GM12801 (cell line): ENCODE data around the gene APC.

Experiments used
- CTCF ChIP-seq: IDR thresholded peaks from one replicate; pipeline ENCODE4 v1.5.1; 2011; ENCODE audit warnings: control low read depth; ENCODE audit not compliant: insufficient read length; ENCODE audit errors: extremely low read depth

The APC gene

GRCh38 chr5:112857866-112858265, 120.2 kb downstream of the APC start:
- TF ChIP-seq CTCF: no peak

- TF ChIP-seq CTCF: no peak
Measured at GRCh38 chr5:112860929-112861637, 123.4 kb downstream of the APC start, which contains the start of gene SRP19. Gene SRP19 (plus strand): TSS chr5:112861287. CDS start chr5:112861377, 90 bp downstream.

GRCh38 chr5:112861638-112861985, 123.9 kb downstream of the APC start:
- no peak for TF ChIP-seq CTCF

GRCh38 chr5:112862085-112862484, 124.4 kb downstream of the APC start:
- no peak for TF ChIP-seq CTCF

- TF ChIP-seq CTCF: no peak
Measured at GRCh38 chr5:112863549-112863948, 125.9 kb downstream of the APC start.

- no peak for TF ChIP-seq CTCF
Measured at GRCh38 chr5:112865128-112865527, 127.4 kb downstream of the APC start.

- TF ChIP-seq CTCF: no peak
Measured at GRCh38 chr5:112866739-112867138, 129.1 kb downstream of the APC start.

GRCh38 chr5:112867411-112867810, 129.7 kb downstream of the APC start:
- TF ChIP-seq CTCF: no peak
